Activated CD8-positive, alpha-beta T cell treated with anti-CD3 and anti-CD28 coated beads, Interleukin-2, amount 10 ng/mL, durations not matched to agents 7 days and 5 days (primary cell): ENCODE measurements around the gene TAMALIN. TPM values are rescaled to one million over a fixed set of nuclear protein-coding genes. Genes with fewer than 3 reads are reported as not detected.
A peak's percentile ranks its signal among the peaks of the same experiment; 100 is the strongest.

ENCODE experiments used
- ATAC-seq: fragments of 150-1000 bp; cut with Tn5 transposase; one replicate; pipeline ENCODE4 v1.10.0; 2021; ENCODE audit warnings: moderate library complexity
- CTCF ChIA-PET: fragments of 350-600 bp; sonication (Branson Sonifier 250); formaldehyde crosslinking; loops from one replicate; lab custom pipeline; 2021; ENCODE audit warnings: antibody characterized with exemption; lab: Charles Lee
- POLR2A ChIA-PET: fragments of 350-600 bp; sonication (Branson Sonifier 250); formaldehyde crosslinking; loops from one replicate; lab custom pipeline; 2021; ENCODE audit warnings: antibody characterized with exemption; lab: Charles Lee
- DNase-seq: peaks from one replicate; pipeline ENCODE4 v3.0.0-alpha.2; 2020
- H3K27ac Mint-ChIP-seq: one replicate; pipeline ENCODE4 v1.8.0; 2021; ENCODE audit warnings: mild to moderate bottlenecking, mixed read lengths
- H3K27me3 Mint-ChIP-seq: one replicate; pipeline ENCODE4 v1.8.0; 2021; ENCODE audit warnings: low read depth, mixed read lengths
- H3K36me3 Mint-ChIP-seq: one replicate; pipeline ENCODE4 v1.8.0; 2021; ENCODE audit warnings: low read depth, mixed read lengths
- H3K4me1 Mint-ChIP-seq: one replicate; pipeline ENCODE4 v1.8.0; 2021; ENCODE audit warnings: low read depth, mixed read lengths
- H3K4me3 Mint-ChIP-seq: one replicate; pipeline ENCODE4 v1.8.0; 2021; ENCODE audit warnings: mild to moderate bottlenecking, mixed read lengths
- H3K9me3 Mint-ChIP-seq: one replicate; pipeline ENCODE4 v1.8.0; 2022; ENCODE audit warnings: mixed read lengths; ENCODE audit not compliant: insufficient read depth
- total RNA-seq, 2 experiments: library from RNA; stranded (reverse); gene quantifications; one replicate each; pipeline ENCODE4 v1.2.3, GENCODE V29; 2021

TAMALIN gene
- total RNA-seq, 2 experiments from 2014 or later, result 11.0 to 12.5 TPM

DNA sequence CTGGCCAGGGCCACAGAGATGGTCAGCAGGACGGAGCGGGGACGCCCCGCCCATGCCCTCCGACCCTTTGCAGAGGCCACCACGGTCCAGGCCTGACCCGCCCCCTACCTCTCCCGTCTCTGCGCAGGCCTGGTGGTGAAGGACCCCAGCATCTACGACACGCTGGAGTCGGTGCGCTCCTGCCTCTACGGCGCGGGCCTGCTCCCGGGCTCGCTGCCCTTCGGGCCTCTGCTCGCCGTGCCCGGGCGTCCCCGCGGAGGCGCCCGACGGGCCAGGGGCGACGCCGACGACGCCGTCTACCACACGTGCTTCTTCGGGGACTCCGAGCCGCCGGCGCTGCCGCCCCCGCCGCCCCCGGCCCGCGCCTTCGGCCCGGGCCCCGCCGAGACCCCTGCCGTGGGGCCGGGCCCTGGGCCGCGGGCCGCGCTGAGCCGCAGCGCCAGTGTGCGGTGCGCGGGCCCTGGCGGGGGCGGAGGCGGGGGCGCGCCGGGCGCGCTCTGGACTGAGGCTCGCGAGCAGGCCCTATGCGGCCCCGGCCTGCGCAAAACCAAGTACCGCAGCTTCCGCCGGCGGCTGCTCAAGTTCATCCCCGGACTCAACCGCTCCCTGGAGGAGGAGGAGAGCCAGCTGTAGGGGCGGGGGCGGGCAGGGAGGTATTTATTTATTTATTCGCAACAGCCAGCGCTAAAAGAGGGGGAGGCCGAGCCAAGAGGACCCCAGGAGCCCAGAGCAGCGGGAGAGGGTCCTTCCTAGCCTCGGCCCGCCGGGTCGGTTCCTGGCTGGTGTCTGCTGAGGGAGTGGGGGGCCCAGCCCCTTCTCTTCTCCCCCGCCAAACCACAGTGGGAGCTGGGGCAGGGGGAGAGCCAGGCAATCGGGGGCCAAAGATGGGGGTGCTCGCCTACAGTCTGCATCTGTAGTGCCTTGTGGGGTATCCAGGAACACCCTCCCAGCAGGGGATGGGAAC, 8.1 kb downstream of the TAMALIN start:
- Mint-ChIP-seq H3K4me3 (no peak overlapping the region), H3K9me3 (no peaks in the 10 kb centered on the region), H3K36me3 (peaks cover 8% of the 10 kb centered on the region), H3K4me1 (peaks cover 3% of the 10 kb centered on the region), H3K27ac (no peak overlapping the region), H3K27me3 (no peaks in the 10 kb centered on the region)
- ATAC-seq (no peak), DNase-seq (no peak)
- ChIA-PET CTCF (interaction anchor here (1.4 to 12.9 kb wide), 3 partner anchors 7 to 24 kb away, joined by 8 to 472 read pairs (median 301); no protein-coding TSS in a partner anchor), POLR2A (no interaction called here)

DNA sequence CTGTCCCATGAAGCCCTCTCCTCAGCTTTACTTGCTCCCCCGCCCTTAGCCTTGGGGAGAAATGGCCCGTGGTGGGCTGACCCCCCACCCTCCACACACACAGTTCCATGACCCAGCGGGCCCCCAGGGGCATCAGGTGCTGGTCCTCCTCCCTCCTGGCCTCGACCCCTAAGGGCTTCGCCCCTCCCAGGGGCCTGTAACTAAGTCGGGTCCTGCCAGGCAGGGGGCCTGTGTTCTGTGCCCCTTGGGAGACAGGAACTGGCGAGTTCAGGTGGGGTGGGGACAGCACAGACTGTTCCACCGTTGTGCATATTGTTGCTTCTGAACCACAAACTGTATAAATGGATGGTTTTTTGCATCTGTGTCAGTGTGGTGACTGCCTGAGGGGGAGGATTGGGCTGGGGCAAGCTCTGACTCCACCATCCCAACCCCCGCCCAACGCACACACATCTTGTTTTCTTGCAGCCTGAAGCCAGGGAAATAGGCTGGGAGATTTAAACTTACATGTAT, 8.8 kb downstream of the TAMALIN start:
- POLR2A ChIA-PET, result no interaction called here
- Mint-ChIP-seq H3K4me1 (peaks cover 10% of the 10 kb centered on the region), H3K27ac (no peak overlapping the region), H3K27me3 (peaks cover 2% of the 10 kb centered on the region), H3K36me3 (peaks cover 8% of the 10 kb centered on the region), H3K4me3 (no peak overlapping the region), H3K9me3 (no peaks in the 10 kb centered on the region)
- CTCF ChIA-PET, result interaction anchor here (1.4 to 12.4 kb wide), 3 partner anchors 8 to 25 kb away, joined by 8 to 472 read pairs (median 301); partner anchors contain the start of gene TAMALIN
- DNase-seq (no peak), ATAC-seq (no peak)

DNA sequence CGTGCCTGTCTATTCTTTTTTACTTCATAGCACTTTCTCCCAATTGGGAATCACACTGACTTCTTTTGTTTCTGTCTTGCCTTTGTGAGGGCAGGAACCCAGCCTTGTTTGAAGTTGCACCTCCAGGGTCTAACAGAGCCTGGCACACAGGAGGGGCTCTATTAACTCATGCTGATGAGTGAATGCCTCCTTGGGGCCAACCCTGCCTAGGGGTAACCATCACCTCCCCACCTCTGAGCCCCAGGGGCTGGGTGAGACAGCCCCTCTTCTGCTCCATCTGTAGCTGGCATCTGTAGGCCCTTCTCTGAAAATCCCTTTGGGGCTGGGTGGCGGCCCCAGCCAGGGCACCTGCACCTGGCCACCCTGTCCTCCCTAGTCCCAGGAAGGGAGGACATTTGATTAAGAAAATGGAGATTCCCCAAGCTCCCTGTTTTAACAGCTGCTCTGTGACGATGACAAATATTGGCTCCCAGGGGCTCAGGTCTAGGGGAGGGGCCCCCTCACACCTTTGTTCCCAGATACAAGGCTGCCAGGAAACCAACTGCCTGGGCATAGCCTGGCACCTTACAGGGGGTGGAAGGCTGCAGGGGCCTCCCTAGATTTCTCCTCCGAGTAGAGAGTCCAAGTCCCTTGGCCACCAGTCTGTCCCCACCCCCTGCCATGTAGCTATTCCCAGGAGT, 11.8 kb downstream of the TAMALIN start:
- H3K4me3 Mint-ChIP-seq, result no peak overlapping the region
- POLR2A ChIA-PET, result no interaction called here
- H3K4me1 Mint-ChIP-seq, result peaks cover 30% of the 10 kb centered on the region
- DNase-seq (no peak), ATAC-seq (no peak)
- CTCF ChIA-PET, result interaction anchor here (0.7 to 12.4 kb wide), 4 partner anchors 10 to 103 kb away, joined by 3 to 472 read pairs (median 152); partner anchors contain the start of gene TAMALIN
- H3K9me3 Mint-ChIP-seq, result no peaks in the 10 kb centered on the region
- no peak overlapping the region for H3K27ac Mint-ChIP-seq
- no peaks in the 10 kb centered on the region for H3K36me3 Mint-ChIP-seq
- peaks cover 2% of the 10 kb centered on the region for H3K27me3 Mint-ChIP-seq

DNA sequence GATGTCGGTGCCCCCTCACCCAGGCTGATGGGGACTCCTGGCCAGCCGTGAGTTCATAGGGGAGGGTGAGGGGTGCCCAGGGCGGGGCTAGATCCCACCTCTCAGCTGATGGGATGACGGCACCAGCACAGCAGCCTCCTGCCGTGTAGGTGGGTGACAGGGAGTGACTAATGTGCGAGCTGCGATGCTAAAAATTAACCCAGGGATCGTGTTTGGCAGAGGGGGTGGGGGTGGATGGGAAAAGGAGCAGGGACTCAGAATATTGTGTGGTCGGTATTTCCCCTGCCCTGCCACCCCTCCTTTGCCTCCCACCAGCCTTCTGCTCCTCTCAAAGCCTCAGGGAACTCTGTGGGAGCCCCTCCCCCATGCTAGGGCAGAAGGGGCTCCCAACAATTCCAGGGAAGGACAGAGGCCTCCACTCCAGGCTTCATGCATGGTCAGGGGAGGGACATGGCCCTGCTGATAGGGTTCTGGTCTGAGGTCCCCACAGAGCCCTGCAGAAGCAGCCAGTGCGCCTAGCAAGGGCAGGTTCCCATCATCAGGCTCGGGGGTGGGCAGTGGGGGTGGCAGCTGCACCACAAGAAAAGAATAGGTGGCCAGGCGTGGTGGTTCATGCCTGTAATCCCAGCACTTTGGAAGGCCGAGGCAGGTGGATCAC, 12.5 kb downstream of the TAMALIN start:
- no peak overlapping the region for H3K27ac Mint-ChIP-seq
- ATAC-seq, result no peak
- POLR2A ChIA-PET, result no interaction called here
- CTCF ChIA-PET, result interaction anchor here (1.2 to 14.5 kb wide), 8 partner anchors 11 to 102 kb away, joined by 4 to 486 read pairs (median 296); partner anchors contain the start of genes ATG101, SMIM41 and TAMALIN
- peaks cover 2% of the 10 kb centered on the region for H3K27me3 Mint-ChIP-seq
- no peak for DNase-seq
- H3K36me3 Mint-ChIP-seq, result no peaks in the 10 kb centered on the region
- H3K4me3 Mint-ChIP-seq, result no peak overlapping the region
- H3K4me1 Mint-ChIP-seq, result peaks cover 33% of the 10 kb centered on the region
- no peaks in the 10 kb centered on the region for H3K9me3 Mint-ChIP-seq

DNA sequence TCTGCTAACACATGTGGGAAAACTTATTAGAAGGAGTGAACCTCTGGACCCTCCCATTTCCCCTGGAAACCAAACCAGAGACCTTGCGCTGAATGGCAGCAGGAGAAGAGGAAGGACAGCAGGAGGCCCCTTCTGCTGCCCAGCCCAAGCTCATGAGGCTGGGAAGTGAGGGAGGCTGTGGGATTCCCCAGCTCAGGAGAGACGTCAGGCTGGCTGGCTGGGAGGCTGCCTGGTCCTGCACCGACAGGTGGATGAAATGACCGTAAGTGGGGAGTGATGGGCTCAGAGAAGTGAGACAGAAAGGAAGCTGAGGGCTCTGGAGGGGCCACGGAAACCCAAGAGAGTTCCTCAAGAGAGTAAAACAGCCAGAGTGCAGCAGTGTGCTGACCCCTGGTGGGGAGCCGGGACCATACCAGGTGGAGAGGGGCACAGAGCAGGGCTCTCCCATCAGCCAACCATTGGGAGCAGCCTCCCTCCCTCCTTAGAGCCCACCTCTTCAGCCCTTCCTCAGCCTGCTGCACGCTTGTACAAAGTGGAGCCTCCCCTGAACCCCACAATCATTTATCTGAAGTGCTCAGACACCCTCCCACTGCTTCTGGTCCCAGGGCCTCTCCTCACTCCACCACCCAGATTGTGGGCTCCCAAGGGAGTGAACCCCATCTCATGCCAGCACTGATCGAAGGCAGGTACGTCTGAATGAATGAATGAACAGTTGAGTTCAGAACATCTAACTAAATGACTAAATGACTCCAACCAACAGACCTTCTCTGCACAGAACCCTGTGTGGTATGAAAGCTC, 14.0 kb downstream of the TAMALIN start:
- H3K4me3 Mint-ChIP-seq, result peak overlapping the region; percentile 56
- peak overlapping the region; percentile 74 for H3K27ac Mint-ChIP-seq
- H3K36me3 Mint-ChIP-seq, result no peaks in the 10 kb centered on the region
- no peaks in the 10 kb centered on the region for H3K9me3 Mint-ChIP-seq
- ATAC-seq (peak; percentile 31), DNase-seq (peak; percentile 84)
- H3K27me3 Mint-ChIP-seq, result peaks cover 2% of the 10 kb centered on the region
- peaks cover 48% of the 10 kb centered on the region for H3K4me1 Mint-ChIP-seq
- ChIA-PET POLR2A (interaction anchor here (0.8 to 1.3 kb wide), 2 partner anchors 14 to 18 kb away, joined by 3 to 4 read pairs; no protein-coding TSS in a partner anchor), CTCF (interaction anchor here (0.7 to 14.5 kb wide), 21 partner anchors 13 to 1488 kb away, joined by 3 to 486 read pairs (median 5); partner anchors contain the start of genes ATG101, SMIM41 and TAMALIN)

DNA sequence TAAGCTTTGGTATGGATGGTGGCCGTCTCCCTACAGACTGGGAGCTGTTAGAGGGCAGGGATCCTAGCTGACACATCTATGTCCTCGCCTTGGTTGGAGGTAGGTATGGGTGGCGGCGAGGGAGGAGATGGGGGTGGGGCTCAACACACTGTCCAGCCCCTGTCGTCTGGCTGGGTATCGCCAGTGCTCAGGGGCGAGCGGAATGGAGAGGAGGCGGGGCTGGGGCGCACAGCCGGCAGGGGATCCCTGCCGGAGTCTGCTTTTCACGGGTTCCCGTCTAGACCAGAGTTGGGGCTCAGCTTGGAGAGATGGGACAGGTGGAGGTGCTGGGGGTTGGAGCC, 16.1 kb downstream of the TAMALIN start:
- H3K27me3 Mint-ChIP-seq, result peaks cover 2% of the 10 kb centered on the region
- H3K36me3 Mint-ChIP-seq, result no peaks in the 10 kb centered on the region
- ChIA-PET POLR2A (interaction anchor here (0.8 kb wide), 1 partner anchor 17 kb away, joined by 3 read pairs; no protein-coding TSS in a partner anchor), CTCF (interaction anchor here (0.7 to 14.5 kb wide), 19 partner anchors 15 to 202 kb away, joined by 3 to 486 read pairs (median 8); partner anchors contain the start of genes ATG101, SMIM41 and TAMALIN)
- no peaks in the 10 kb centered on the region for H3K9me3 Mint-ChIP-seq
- peaks cover 59% of the 10 kb centered on the region for H3K4me1 Mint-ChIP-seq
- peak overlapping the region; percentile 82 for H3K27ac Mint-ChIP-seq
- peak overlapping the region; percentile 94 for H3K4me3 Mint-ChIP-seq
- ATAC-seq, result no peak
- no peak for DNase-seq

DNA sequence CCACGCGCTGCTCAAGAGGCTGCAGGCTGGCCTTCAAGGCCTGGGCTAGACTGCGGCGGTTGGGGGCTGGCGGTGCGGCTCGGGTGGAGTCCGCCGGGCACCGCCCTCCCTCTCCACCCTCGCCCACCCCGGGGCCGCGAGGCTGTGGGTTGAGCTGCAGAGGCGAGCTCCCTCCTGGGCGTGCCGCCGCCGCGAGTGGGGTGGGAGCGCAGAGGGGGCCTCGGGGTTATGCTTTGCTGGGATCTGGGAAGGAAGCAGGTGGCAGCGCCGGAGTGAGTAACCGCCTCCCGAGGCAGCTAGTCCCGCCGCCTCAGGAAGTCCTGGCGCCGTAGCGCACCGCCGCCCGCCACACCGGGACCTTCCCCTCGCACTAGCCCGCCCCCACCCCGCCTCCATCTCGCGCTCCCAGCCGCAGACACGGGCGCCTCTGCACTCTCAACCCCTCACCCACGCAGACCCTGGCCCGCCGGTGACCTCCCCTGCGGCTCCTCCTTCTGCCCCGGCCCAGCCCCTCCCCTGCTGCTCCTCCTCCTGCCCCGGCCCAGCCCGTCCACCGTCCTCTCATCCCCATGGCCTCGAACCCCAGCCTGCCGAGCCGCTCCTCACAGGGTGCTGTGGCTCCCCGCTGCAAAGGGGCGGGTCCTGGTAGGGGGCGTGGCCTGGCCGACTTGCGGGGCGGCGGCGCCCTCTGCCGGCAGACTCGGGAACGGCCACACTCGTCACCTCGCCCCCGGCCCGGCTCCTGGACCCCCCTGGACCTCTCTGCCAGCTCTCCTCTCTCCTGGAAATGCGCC, 16.6 kb downstream of the TAMALIN start:
- Mint-ChIP-seq H3K36me3 (no peaks in the 10 kb centered on the region), H3K27ac (peak overlapping the region; percentile 99), H3K4me1 (peaks cover 59% of the 10 kb centered on the region), H3K27me3 (peaks cover 2% of the 10 kb centered on the region), H3K4me3 (peak overlapping the region; percentile 94), H3K9me3 (no peaks in the 10 kb centered on the region)
- ATAC-seq (peak; percentile 61), DNase-seq (peak; percentile 95)
- ChIA-PET POLR2A (interaction anchor here (0.7 to 1.1 kb wide), 4 partner anchors 17 to 137 kb away, joined by 3 read pairs; partner anchors contain the start of gene TAMALIN), CTCF (interaction anchor here (0.7 to 14.5 kb wide), 18 partner anchors 15 to 203 kb away, joined by 3 to 486 read pairs (median 8); partner anchors contain the start of genes ATG101, SMIM41 and TAMALIN)

DNA sequence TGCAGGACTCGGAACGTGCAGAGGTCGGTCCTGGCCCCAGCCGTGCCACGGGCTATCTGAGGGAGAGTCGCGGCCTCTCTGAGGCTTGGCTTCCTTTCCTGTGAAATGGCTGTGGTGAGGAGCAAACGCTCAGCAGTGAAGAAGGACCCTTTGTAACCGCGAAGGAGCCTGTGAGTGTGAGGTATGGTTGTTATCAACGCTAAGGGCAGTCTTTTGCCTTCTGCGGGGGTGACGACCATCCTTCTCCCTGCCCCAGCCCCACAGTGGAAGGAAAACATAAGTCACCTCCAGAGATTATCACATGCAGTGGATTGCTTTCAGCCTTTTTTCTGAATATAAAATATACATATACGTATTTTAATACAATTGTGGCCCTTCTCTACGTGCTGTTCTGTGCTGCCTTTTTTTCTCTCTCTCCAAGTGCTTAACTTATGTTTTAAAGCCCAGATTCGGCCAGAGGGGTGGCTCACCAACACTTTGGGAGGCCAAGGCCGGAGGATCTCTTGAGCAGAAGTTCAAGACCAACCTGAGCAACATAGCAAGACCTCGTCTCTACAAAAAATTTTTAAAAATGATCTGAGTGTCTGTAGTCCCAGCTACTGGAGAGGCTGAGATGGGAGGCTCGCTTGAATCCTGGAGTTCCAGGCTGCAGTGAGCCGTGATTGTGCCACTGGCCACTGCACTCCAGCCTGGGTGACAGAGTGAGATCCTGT, 17.4 kb downstream of the TAMALIN start:
- POLR2A ChIA-PET, result interaction anchor here (0.7 to 2.4 kb wide), 5 partner anchors 9 to 138 kb away, joined by 3 to 12 read pairs (median 3); partner anchors contain the start of genes NR4A1 and TAMALIN
- CTCF ChIA-PET, result interaction anchor here (0.6 to 14.5 kb wide), 23 partner anchors 8 to 204 kb away, joined by 3 to 486 read pairs (median 21); partner anchors contain the start of genes ACVR1B, ATG101, NR4A1 and SMIM41
- Mint-ChIP-seq H3K9me3 (no peaks in the 10 kb centered on the region), H3K36me3 (no peaks in the 10 kb centered on the region), H3K27ac (peak overlapping the region; percentile 99), H3K4me3 (peak overlapping the region; percentile 94), H3K4me1 (peaks cover 59% of the 10 kb centered on the region), H3K27me3 (peaks cover 2% of the 10 kb centered on the region)
- no peak for DNase-seq
- peak; percentile 23 for ATAC-seq

DNA sequence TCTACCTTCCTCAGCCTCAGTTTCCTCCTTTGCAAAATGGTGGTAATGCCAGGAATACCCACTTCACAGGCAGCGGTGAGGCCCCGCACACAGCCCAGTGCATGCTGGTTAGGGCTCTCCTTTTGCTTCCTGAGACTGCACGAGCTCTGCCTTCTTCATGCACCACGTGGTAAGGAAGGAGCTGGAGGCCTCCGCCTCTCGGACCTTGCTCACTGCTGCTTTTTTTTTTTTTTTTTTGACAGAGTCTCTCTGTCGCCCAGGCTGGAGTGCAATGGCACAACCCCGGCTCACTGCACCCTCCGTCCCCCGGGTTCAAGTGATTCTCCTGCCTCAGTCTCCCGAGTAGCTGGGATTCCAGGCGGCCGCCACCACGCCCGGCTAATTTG, 18.1 kb downstream of the TAMALIN start:
- Mint-ChIP-seq H3K27me3 (peaks cover 2% of the 10 kb centered on the region), H3K4me1 (peaks cover 59% of the 10 kb centered on the region), H3K27ac (peak overlapping the region; percentile 99), H3K36me3 (no peaks in the 10 kb centered on the region), H3K4me3 (peak overlapping the region; percentile 94), H3K9me3 (no peaks in the 10 kb centered on the region)
- POLR2A ChIA-PET, result interaction anchor here (0.7 to 2.4 kb wide), 10 partner anchors 8 to 204 kb away, joined by 3 to 12 read pairs (median 5); partner anchors contain the start of genes ATG101, NR4A1 and TAMALIN
- CTCF ChIA-PET, result interaction anchor here (0.6 to 14.5 kb wide), 49 partner anchors 7 to 811 kb away, joined by 3 to 486 read pairs (median 5); partner anchors contain the start of genes ACVR1B, ATG101, NR4A1 and SMIM41
- ATAC-seq (peak; percentile 55), DNase-seq (peak; percentile 87)
